Adrenal gland (tissue), 5 donors: ENCODE data around the gene NXN.

ENCODE experiments used
- CTCF ChIP-seq, 6 experiments: fragments of 450-650 bp in 4 of 6; fragments of 200-600 bp in 2 of 6; sonication (generic) in 1 of 6; IDR thresholded peaks; 1 replicate in 5 of 6; 2 replicates in 1 of 6; pipeline versions ENCODE4 v1.5.1 to v1.8.0; 2016 to 2021; ENCODE audit warnings: antibody characterized with exemption in 6 of 6, mild to moderate bottlenecking in 2 of 6, moderate library complexity in 1 of 6
- POLR2A ChIP-seq, 2 donors: fragments of 450-650 bp; IDR thresholded peaks; one replicate each; pipeline ENCODE4 v1.6.1; 2017; ENCODE audit warnings: antibody characterized with exemption in 2 of 2, mild to moderate bottlenecking in 2 of 2, moderate library complexity in 1 of 2
- donor health status: DM: no; HTN: no; CAD: no.

DNA sequence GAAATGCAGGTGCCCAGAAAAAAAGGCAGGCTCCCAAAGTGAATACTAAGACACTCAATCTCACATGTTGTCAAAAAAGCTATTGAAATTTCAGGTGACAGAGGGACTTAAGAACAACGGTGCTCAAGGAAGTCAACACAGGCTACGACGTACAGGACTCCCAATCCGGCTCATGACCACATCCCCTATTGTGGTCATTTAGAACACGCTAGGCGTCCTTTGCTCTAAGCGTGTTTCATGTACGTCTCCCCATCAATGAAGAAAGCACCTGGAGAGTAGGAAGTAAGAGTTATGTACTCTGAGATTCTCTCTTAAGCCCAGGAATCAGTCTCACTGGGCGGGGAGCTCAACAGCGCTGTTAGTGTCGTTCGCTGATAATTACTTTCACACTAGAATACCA, 103.3 kb downstream of the NXN start:
- TF ChIP-seq CTCF (IDR thresholded peaks at IDR 0.05) (no peak), POLR2A (IDR thresholded peaks at IDR 0.05) (no peak)
